A172 (cell line): ENCODE measurements around the gene TACR1. TPM values are rescaled to one million over a fixed set of nuclear protein-coding genes. Genes with fewer than 3 reads are reported as not detected.
"Not testable (repeated sequence)": the region's sequence is repeated elsewhere in the genome, so short reads cannot be mapped to it uniquely, and the experiment has no call there.

Experiments
- DNase-seq: peaks from one replicate; pipeline ENCODE4 v3.0.0-alpha.2; 2015; ENCODE audit warnings: low spot score
- total RNA-seq: library from RNA; depleted of rRNA; stranded (reverse); fragments of >200 nt; shearing (Covaris generic); gene quantifications from 2 replicates; pipeline ENCODE4 v1.2.3, GENCODE V29; 2014

Gene TACR1
- total RNA-seq, 1 experiment from 2014 or later, result not detected

DNA sequence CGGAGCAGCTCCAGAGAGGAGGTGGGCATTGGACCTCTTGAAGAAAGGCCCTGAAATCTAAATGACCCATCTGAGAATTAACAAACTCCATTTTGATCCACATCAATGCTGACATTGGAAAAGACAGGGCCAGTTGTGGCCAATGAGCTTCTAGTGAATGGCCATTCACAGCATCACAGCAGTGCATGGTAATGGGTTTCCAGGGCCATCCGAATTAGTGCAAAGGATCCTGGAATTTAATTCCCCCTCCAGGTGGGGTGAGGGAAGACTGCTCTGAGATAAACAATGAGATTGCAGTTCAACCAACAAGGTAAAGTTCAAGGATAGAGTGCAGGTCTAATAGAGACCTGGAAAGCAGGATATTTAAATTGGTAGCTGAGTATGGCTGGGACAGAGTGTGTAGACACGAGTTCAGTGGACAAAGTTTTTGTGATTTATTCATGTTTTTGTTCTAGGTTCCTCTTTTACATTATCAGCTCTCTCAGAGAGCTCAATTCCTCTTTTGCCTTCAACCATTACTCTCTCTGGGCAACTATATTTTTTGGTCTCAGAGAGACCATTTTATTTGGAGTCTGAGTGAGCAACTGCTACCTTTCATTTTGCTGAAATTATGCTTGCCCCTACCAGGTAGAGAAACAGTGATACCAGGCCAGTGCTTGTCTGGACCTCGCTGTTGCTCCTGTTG, 5.0 kb downstream of the TACR1 start:
- no peak for DNase-seq

DNA sequence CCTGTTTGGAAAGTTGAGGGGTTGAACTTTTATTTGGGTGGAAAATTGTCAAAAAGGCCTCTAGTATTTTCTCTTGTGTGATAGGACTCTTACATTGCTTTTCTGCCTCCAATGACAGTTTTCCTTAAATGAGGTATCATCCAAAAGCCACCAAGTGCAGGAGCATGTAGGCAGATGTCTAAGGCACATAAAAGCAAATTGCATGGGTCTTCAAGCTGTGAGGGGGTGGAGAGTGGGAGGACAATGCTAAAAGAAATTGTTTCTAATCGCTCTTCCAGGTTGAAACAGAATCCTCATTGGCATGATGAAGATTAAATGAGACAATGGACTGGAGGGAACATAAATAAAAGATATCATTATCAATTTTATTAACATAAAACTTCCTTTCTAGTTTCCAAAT, 6.8 kb downstream of the TACR1 start:
- no peak for DNase-seq

DNA sequence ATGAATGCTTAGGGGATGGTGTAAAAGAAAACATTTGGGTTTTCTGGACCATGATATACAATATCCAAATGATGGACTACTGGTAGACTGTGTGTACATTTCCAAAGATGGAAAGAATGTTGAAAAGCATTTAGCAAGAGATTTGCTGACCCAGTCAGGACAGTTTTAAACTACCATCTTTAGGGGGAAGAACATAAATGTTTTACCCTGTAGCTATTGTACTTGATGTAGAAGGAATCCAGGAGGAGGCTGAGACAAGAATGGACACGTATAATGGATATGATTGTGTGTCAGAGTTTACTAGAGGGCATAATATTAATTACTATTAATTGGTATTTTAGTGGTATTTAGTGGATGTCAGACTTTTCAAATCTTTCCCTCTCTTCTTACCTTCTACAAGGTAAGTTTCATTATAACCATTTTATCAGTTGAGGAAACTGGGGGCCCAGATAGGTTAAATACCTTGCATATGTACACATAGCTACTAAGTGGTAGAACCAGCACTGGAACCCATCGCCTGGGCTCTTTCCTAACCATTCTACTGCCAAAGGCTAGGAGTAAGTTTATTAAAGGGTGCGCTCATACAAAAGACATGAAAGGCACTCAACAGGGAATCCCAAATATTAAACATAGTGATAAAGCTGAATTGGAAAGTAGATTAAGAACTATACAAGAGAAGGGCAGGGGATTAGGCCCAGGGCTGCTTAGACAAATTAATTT, 8.9 kb downstream of the TACR1 start:
- no peak for DNase-seq

DNA sequence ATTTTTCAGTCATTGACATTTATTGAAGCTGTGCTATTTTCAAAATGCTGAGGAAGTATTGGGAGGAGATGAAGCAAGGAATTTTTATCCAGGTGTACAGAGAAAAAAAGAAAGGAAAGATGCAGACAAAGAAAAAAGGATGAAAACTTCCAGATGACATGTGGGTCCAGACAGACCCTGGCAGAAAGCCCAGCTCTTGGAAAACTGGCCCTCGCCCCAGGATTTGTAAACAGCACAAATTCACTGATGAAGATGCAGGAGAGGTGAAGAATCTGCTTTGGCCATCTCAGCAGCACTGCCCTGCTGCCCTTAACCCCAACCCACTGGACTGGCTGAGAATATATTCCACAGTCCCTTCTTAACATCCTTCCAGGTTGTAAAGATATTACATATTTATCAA, 12.5 kb downstream of the TACR1 start:
- DNase-seq, result no peak

DNA sequence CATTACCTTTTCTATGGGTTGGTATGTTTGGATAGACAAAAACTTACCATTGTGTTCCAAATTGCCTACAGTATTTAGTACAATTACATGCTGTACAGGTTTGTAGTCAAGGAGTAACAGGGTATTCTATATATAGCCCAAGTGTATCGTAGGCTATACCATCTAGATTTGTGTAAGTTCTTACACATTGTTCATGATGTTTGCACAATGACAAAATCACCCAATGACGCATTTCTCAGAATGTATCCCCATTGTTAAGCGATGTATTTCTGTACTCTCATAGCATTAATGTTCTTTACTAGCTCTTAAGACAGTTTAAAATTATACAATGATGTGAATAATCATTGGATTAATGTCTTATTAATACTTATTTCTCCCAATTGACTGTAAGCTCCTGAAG, 16.7 kb downstream of the TACR1 start:
- DNase-seq, result no peak

DNA sequence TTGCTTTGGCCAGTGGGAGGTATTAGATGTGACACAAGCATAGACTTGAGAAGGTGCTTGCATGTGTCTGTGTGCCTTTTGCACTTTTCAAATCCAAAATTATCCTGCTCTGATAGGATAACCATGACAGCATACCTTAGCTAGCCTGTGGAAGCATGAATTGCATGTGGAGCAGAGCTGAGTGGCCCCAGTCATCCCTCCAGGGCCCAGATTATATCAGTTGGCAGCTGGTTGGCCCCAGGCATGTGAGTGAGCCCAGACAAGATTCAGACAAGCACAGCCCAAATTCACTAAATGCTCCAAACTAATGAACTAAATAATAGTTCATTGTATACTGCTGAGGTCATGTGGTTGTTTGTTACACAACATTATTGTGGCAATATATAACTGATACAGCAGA, 18.8 kb downstream of the TACR1 start:
- no peak for DNase-seq

DNA sequence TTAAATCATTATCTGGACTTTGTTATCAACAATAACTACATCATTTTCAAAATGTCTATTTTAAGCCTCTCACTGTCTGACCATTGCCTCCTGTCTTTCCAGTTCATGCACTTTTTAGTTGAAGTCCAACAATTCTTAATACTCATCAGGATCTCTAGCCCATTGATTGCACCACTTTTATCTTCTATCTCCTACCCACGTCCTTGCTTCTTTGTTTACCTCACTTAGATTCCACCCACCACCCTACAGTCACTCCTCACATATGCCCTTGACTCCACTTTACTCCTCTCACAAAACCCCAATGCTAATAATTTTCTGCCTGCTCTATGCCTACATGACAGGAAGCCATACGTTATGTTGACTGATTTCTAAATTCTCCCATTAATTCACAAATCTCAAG, 21.9 kb downstream of the TACR1 start:
- DNase-seq, result no peak

DNA sequence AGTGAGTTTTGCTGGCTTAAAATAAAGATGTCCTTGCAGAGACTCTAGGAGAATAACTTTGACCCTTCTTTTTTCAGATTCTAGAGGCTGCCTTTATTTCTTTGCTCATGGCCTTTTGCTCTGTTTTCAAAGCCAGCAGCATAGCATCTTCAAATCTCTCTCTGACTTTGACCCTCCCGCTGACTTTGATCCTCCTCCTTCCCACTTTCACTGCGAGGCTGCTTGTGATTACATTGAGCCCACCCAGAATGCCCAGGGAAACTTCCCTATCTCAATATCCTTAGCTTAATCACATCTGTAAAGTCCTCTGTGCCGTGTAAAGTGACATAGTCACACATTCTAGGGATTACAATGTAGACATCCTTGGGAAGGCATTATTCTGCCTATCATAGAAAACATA, 23.9 kb downstream of the TACR1 start:
- no peak for DNase-seq

DNA sequence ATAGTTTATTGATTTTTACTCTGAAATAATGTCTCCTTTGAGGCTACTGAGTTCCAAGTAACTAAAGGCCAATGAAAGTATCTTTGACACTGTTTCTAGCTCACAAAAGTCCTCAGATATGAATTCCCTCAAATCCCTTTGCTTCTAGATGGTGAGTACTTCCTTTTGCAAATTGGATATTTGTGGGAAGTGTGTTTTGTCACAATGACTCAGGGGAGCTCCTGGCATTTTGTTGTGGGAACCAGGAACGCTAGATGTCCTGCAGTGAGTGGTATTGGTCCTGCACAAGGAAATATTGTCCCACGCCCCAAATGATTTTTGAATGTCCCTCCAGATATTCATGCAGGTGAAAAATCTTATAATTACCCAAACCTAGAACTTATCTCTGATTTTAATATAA, 24.3 kb downstream of the TACR1 start:
- DNase-seq, result no peak

DNA sequence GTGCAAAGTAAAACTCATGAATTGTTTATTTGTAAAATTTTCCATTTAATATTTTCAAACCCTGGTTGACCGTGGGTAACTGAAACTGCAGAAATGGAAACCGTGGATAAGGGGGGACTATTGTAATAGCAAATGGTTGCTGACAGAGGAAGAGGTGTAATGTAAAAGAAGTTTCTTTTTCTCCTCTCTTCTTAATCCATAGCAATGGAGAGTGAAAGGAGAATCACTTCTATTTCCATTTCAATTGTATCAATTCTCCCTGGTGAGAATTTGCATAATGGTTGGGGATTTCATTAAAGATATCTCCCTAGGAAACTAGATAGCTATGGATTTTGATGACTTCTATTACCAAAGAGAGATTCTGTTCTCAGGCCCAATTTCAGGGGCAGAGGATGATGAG, 24.8 kb downstream of the TACR1 start:
- DNase-seq, result no peak

DNA sequence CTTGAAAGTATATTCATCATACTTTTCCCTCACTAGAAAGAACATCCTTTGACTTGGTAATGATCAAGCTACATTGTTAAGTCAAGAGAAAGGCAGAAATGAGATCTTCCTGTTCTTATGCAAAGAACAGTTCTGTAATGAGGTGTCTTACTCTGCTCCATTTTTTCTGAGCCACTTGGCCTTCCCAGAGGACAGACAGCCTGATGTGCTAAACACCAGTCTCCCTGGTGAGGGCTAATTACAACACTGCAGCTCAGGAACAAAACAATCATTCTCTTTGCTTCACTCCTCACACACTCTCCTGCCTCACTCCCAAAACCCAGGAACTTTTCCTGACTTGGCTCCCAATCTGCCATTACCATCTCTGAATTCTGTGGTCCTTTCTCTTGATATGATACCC, 25.6 kb downstream of the TACR1 start:
- DNase-seq, result no peak

DNA sequence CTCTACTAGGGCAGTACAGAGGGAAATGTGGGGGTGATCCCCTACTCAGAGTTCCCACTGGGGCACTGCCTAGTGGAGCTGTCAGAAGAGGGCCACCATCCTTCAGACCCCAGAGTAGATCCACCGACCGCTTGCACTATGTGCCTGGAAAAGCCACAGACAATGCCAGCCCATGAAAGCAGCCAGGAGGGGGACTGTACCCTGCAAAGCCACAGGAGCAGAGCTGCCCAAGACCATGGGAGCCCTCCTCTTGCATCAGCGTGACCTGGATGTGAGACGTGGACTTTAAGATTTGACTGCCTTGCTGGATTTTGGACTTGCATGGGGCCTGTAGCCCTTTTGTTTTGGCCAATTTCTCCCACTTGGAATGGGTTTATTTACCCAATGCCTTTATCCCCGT, 27.9 kb downstream of the TACR1 start:
- not testable (repeated sequence) for DNase-seq

DNA sequence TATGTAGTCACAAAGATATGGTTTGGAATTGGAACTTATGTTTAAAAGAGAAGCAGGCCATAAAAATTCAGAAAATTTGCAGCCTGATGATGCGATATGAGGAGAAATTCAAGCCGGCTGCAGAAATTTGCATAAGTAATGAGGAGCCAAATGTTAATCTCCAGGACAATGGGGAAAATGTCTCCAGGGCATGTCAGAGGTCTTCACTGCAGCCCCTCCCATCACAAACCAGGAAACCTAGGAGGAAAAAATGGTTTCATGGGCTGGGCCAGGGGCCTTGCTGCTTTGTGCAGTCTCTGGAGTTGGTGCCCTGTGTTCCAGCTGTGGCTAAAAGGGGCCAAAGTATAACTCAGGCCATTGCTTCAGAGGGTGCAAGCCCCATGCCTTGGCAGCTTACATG, 28.4 kb downstream of the TACR1 start:
- DNase-seq, result no peak

DNA sequence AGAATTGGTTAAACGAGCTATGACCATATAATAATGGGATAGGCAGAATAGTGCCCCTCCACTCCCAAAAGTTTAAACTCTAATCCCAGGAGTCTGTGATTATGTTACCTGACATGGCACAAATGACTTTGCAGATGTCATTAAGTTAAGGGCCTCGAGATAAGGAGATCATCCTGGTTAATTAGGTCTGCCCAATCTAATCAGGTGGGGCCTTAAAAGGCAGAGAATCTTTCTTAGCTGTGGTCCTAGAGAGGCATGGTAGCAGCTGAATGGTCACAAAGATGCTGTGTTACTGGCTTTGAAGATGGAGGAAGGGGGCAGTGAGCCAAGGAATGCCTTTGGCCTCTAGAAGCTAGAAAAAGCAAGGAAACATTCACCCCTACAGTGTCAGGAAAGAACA, 31.1 kb downstream of the TACR1 start:
- no peak for DNase-seq

DNA sequence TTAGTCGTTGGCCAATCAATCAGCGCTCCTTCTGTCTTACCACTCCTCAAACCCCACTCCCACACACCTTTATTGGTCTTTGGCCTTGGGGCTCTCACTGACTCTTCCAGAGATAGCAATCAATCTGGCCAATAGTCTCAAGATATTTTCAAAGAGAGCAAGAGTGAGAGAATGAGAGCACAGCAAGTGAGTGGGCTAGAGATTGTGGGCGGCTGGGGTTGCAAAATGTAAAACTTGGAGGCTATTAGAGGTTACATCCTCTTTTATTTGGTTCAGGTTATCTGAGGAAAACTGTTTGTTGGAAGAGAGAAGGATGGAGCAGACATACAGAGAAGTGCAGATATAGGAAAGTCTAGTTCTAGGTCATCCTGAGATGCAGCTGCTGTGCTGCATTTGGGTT, 32.8 kb downstream of the TACR1 start:
- no peak for DNase-seq

DNA sequence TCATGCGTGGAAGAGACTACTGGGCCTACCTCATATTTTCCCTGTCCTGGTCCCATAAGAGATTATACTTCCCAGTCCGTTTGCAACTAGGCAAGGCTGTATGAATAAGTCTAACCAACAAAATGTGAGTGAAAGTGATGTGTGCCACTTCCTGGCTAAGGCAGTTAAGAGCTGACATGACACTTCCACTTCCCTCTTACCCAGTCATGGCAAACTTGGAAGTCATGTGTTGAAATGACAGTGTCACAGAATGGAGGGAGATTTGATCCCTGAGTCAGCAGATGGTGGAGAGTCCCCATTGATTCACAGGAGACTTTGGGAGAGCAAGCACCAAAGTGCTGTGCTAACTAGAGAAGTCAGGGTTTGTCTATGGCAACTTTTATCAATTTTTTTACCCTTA, 36.4 kb downstream of the TACR1 start:
- DNase-seq, result no peak

DNA sequence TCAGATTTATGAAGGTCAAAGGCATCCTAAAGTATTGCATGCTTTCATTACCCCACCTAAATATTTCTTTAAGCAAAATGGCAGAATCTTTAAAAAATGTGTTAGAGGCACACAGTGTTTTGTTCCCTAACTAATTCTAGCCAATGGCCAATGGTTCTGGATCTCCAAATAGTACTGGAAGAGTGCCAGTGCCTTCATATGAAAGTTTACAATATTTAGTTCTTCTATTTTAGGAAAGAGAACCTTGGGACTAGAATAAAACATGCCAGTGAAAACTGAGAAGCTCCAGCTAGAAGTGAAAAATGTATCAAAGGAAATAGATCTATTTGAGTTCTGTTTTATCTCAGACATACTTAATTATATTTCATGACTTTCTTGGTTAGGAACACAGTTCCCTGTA, 37.1 kb downstream of the TACR1 start:
- DNase-seq, result no peak

DNA sequence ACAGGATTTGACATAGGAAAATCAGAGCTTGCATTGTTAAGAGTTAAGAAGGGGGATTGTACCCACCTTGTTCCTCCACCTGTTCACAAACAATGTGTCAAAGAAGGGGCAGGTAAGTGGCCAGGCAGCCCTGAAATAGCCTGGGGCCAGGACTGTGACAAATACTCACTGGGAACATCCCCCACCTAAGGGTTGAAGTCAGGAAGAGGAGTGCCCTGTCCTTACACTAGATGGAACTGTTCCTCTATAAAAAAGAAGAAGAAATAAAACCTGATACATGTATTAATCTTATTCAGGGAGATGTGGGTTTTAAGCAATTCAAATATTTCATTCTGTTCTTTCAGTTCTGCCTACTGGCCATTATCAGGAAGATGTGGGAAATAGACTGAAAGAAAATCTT, 41.9 kb downstream of the TACR1 start:
- no peak for DNase-seq

DNA sequence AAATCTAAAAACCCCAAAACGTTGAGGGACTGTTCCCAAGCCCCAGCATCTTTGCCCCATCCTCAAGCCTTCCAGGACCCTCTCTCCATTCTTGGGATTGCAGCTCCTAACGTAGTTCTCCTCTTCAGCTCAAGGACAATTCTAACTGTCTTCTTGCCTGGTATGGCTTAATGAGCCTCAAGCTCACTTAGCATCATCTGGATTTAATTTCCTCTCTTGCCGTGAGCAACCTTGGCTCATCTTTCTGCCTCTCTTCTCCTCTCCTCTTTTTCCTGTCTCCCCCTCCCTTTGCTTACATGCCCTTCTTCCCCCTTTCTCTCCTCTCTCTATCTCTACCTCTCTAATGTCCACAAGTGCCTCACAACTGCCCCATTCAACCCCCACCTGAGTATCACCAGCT, 44.2 kb downstream of the TACR1 start:
- no peak for DNase-seq

DNA sequence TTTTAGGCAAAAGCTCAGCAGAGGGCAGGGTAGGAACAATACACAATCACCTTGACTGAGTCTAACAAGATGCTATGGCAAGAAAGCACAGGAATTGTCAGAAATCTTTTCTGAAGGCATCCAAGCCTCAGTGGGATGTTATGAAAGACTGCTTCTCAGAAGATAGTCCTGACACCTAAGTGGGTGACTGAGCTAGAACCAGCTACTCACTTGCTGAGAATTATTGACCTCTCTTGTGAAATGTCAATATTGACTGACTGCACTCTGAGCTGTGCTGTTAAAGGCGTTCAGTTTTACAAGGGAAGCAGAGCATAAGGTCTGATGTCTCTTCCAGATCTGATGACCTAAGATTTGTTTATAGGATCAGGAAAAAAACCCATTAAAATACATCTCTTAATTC, 46.1 kb downstream of the TACR1 start:
- no peak for DNase-seq

DNA sequence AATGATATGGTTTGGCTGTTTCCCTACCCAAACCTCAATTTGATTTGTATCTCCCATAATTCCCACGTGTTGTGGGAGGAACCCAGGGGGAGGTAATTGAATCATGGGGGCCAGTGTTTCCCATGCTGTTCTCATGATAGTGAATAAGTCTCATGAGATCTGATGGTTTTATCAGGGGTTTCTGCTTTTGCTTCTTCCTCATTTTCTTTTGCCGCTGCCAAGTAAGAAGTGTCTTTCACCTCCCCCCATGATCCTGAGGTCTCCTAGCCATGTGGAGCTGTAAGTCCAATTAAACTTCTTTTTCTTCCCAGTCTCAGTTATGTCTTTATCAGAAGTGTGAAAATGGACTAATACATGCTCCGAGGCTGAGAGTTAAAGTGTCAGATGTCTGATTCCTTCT, 47.1 kb downstream of the TACR1 start:
- DNase-seq, result not testable (repeated sequence)

DNA sequence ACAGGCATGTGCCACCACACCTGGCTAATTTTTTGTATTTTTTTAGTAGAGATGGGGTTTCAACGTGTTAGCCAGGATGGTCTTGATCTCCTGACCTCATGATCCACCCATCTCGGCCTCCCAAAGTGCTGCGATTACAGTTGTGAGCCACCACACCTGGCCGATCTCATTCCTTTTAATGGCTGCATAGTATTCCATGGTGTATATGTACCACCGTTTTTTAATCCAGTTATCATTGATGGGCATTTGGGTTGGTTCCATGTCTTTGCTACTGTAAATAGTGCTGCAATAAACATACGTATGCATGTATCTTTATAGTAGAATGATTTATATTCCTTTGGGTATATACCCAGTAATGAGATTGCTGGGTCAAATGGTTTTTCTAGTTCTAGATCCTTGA, 51.4 kb downstream of the TACR1 start:
- DNase-seq, result not testable (repeated sequence)

DNA sequence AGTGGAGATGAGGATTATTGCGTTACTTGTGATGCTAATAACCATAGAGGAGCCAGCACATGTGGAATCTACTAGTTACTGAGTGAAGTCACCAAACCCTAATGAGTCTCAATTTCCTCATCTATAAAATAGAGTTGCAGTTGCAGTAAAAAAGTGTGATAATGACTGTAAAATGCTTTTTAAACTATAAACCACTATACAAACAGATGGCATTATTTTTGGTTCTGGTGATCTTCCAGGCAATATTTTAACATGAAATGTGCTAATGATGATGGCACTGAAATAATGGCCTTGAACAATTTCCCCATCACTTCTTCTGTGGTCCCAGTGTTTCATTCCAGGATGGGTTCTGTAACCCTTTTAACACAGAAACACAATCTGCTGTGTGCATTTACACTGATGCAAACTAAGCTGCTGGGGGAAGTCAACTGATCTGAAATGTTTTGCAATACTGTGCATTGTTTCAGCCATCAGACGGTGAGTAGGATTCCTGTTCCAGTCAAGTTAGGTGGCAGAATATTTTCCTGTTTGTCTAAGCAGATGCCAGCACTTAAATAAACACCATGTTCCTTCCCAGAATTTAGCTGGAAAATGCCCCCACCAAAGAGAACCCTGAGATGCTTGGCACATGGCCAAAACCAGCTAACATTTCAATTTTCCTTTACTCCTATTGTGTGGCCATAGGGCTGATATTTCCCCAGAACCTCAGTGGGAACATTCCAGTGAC, 52.6 kb downstream of the TACR1 start:
- DNase-seq, result no peak
